DOHH2 (cell line): Measurements from ENCODE around the gene ACLY.

Experiments used
- H3F3A ChIP-seq: fragments of 200-600 bp; sonication (generic), shearing (Covaris generic); 2 replicates; pipeline ENCODE4 v1.6.0; 2016; ENCODE audit warnings: antibody characterized with exemption, mild to moderate bottlenecking; ENCODE audit not compliant: control insufficient read depth, insufficient read depth
- H3K27ac ChIP-seq: fragments of 200-600 bp; sonication (generic); 2 replicates; pipeline ENCODE4 v1.5.1; 2014; ENCODE audit warnings: low read depth, mild to moderate bottlenecking, low read length, moderate library complexity
- H3K27me3 ChIP-seq: fragments of 200-600 bp; sonication (generic); 2 replicates; pipeline ENCODE4 v1.6.1; 2014; ENCODE audit warnings: mild to moderate bottlenecking, low read length, mixed read lengths; ENCODE audit not compliant: control insufficient read depth
- H3K36me3 ChIP-seq: fragments of 200-600 bp; sonication (generic); 2 replicates; pipeline ENCODE4 v1.6.1; 2014; ENCODE audit warnings: mild to moderate bottlenecking, low read length, moderate library complexity, mixed read lengths; ENCODE audit not compliant: control insufficient read depth
- H3K4me1 ChIP-seq: fragments of 200-600 bp; sonication (generic); 2 replicates; pipeline ENCODE4 v1.6.1; 2014; ENCODE audit warnings: mild to moderate bottlenecking, low read length, mixed read lengths; ENCODE audit not compliant: control insufficient read depth
- H3K4me2 ChIP-seq: fragments of 200-600 bp; sonication (generic); 2 replicates; pipeline ENCODE4 v1.6.0; 2014; ENCODE audit warnings: mild to moderate bottlenecking, low read length, moderate library complexity
- H3K4me3 ChIP-seq: fragments of 200-600 bp; sonication (generic); 2 replicates; pipeline ENCODE4 v1.5.1; 2014; ENCODE audit warnings: mild to moderate bottlenecking, low read length, mixed read lengths
- H3K79me2 ChIP-seq: fragments of 200-600 bp; sonication (generic); 2 replicates; pipeline ENCODE4 v1.6.1; 2014; ENCODE audit warnings: mild to moderate bottlenecking, low read length, mixed read lengths; ENCODE audit not compliant: control insufficient read depth
- H3K9me2 ChIP-seq: fragments of 200-600 bp; sonication (generic); replicated peaks from 2 replicates; pipeline ENCODE4 v1.6.1; 2014; ENCODE audit warnings: mild to moderate bottlenecking, low read length, mixed read lengths; ENCODE audit not compliant: control insufficient read depth
- H3K9me3 ChIP-seq: fragments of 200-600 bp; sonication (generic); 2 replicates; pipeline ENCODE4 v1.6.1; 2014; ENCODE audit warnings: antibody characterized with exemption, low read length, mixed read lengths; ENCODE audit not compliant: control insufficient read depth, insufficient read depth
- H4K20me1 ChIP-seq: fragments of 200-600 bp; sonication (generic); 2 replicates; pipeline ENCODE4 v1.6.0; 2014; ENCODE audit warnings: low read depth, mild to moderate bottlenecking, antibody characterized with exemption, low read length, moderate library complexity; ENCODE audit not compliant: control insufficient read depth, insufficient read depth
- CTCF ChIP-seq: fragments of 200-600 bp; sonication (generic); IDR thresholded peaks from one replicate; pipeline ENCODE4 v1.5.1; 2014; ENCODE audit warnings: antibody characterized with exemption, mild to moderate bottlenecking, low read depth, low read length; ENCODE audit not compliant: poor library complexity, severe bottlenecking
- EZH2phosphoT487 ChIP-seq: fragments of 200-600 bp; sonication (generic); IDR thresholded peaks from 2 replicates; pipeline ENCODE4 v1.6.1; 2017; ENCODE audit warnings: borderline replicate concordance, mild to moderate bottlenecking, antibody characterized with exemption, low read length, moderate library complexity, mixed read lengths

Gene ACLY

GRCh38 chr17:41873559-41874292, 45.0 kb downstream of the ACLY start:
- Histone ChIP-seq H3K36me3 (peaks cover 67% of the 10 kb centered on the region), H3F3A (no peaks in the 10 kb centered on the region), H3K27ac (no peak overlapping the region), H3K4me1 (no peaks in the 10 kb centered on the region), H3K79me2 (no peaks in the 10 kb centered on the region), H3K4me2 (no peak overlapping the region), H3K4me3 (no peak overlapping the region), H3K9me3 (no peaks in the 10 kb centered on the region), H3K27me3 (no peaks in the 10 kb centered on the region), H4K20me1 (0 out of 2 replicates have a peak, but pooled peaks cover 2% of the 10 kb centered on the region), H3K9me2 (no peaks in the 10 kb centered on the region)
- TF ChIP-seq EZH2phosphoT487 = no peak
- TF ChIP-seq CTCF = no peak

GRCh38 chr17:41871789-41872188, 47.0 kb downstream of the ACLY start:
- TF ChIP-seq CTCF = no peak
- no peak for TF ChIP-seq EZH2phosphoT487
- Histone ChIP-seq H3K4me1 (no peaks in the 10 kb centered on the region), H3K36me3 (peaks cover 68% of the 10 kb centered on the region), H3K27me3 (no peaks in the 10 kb centered on the region), H3K4me2 (no peak overlapping the region), H3F3A (peaks cover 15% of the 10 kb centered on the region), H3K9me3 (no peaks in the 10 kb centered on the region), H3K4me3 (no peak overlapping the region), H3K79me2 (no peaks in the 10 kb centered on the region), H4K20me1 (no peaks in the 10 kb centered on the region), H3K9me2 (no peaks in the 10 kb centered on the region), H3K27ac (no peak overlapping the region)

GRCh38 chr17:41870627-41871026, 48.1 kb downstream of the ACLY start:
- H3K27ac ChIP-seq = no peak overlapping the region
- peaks cover 72% of the 10 kb centered on the region for H3K36me3 ChIP-seq
- no peak overlapping the region for H3K4me3 ChIP-seq
- no peaks in the 10 kb centered on the region for H3K27me3 ChIP-seq
- H3F3A ChIP-seq = peaks cover 16% of the 10 kb centered on the region
- TF ChIP-seq EZH2phosphoT487 (no peak), CTCF (no peak)
- no peaks in the 10 kb centered on the region for H3K9me3 ChIP-seq
- no peak overlapping the region for H3K4me2 ChIP-seq
- H4K20me1 ChIP-seq = no peaks in the 10 kb centered on the region
- H3K79me2 ChIP-seq = no peaks in the 10 kb centered on the region
- H3K4me1 ChIP-seq = peaks cover 2% of the 10 kb centered on the region
- no peaks in the 10 kb centered on the region for H3K9me2 ChIP-seq
